ENCODE data around the gene GATA5.

The GATA5 gene

GRCh38 chr20:62473717-62474603 lies 1.8 kb downstream of the GATA5 start:
- no peak for DNase-seq (ENCODE audit: low read depth)
- H3K4me3 ChIP-seq (ENCODE audit: control insufficient read depth, low read depth, low read length): no peak overlapping the region
- no peak for TF ChIP-seq CTCF (conservative IDR thresholded peaks at IDR 0.05; ENCODE audit: control insufficient read depth, insufficient read depth, low read depth, low read length)

- TF ChIP-seq CTCF (conservative IDR thresholded peaks at IDR 0.05; ENCODE audit: control insufficient read depth, insufficient read depth, low read depth, low read length): no peak
- no peak overlapping the region for H3K4me3 ChIP-seq (ENCODE audit: control insufficient read depth, low read depth, low read length)
- DNase-seq (ENCODE audit: low read depth): no peak
These were observed 2.7 kb downstream of the GATA5 start for GRCh38 chr20:62472941-62473585.

GRCh38 chr20:62472138-62472940 lies 3.5 kb downstream of the GATA5 start:
- no peak for TF ChIP-seq CTCF (conservative IDR thresholded peaks at IDR 0.05; ENCODE audit: control insufficient read depth, insufficient read depth, low read depth, low read length)
- no peak overlapping the region for H3K4me3 ChIP-seq (ENCODE audit: control insufficient read depth, low read depth, low read length)
- DNase-seq (ENCODE audit: low read depth): no peak

GRCh38 chr20:62470459-62470858 lies 5.3 kb downstream of the GATA5 start:
- no peak overlapping the region for H3K4me3 ChIP-seq (ENCODE audit: control insufficient read depth, low read depth, low read length)
- TF ChIP-seq CTCF (conservative IDR thresholded peaks at IDR 0.05; ENCODE audit: control insufficient read depth, insufficient read depth, low read depth, low read length): no peak
- no peak for DNase-seq (ENCODE audit: low read depth)

GRCh38 chr20:62470001-62470400 lies 5.8 kb downstream of the GATA5 start:
- TF ChIP-seq CTCF (conservative IDR thresholded peaks at IDR 0.05; ENCODE audit: control insufficient read depth, insufficient read depth, low read depth, low read length): no peak
- no peak overlapping the region for H3K4me3 ChIP-seq (ENCODE audit: control insufficient read depth, low read depth, low read length)

GRCh38 chr20:62469352-62469751 lies 6.4 kb downstream of the GATA5 start:
- no peak for DNase-seq (ENCODE audit: low read depth)
- H3K4me3 ChIP-seq (ENCODE audit: control insufficient read depth, low read depth, low read length): no peak overlapping the region
- no peak for TF ChIP-seq CTCF (conservative IDR thresholded peaks at IDR 0.05; ENCODE audit: control insufficient read depth, insufficient read depth, low read depth, low read length)

More at GRCh38 chr20:62470001-62470400, 5.8 kb downstream of the GATA5 start:
- no peak for DNase-seq (ENCODE audit: low read depth)
